GM12874 (cell line): ENCODE measurements around the gene ATP8A2.

Source experiments
- TF ChIP-seq, protein P1 (sequence below): IDR thresholded peaks from 2 replicates; pipeline ENCODE4 v1.5.1; 2011; ENCODE audit warnings: low read depth, mild to moderate bottlenecking, control low read depth, low read length, moderate library complexity; ENCODE audit not compliant: insufficient read depth

Gene ATP8A2

DNA sequence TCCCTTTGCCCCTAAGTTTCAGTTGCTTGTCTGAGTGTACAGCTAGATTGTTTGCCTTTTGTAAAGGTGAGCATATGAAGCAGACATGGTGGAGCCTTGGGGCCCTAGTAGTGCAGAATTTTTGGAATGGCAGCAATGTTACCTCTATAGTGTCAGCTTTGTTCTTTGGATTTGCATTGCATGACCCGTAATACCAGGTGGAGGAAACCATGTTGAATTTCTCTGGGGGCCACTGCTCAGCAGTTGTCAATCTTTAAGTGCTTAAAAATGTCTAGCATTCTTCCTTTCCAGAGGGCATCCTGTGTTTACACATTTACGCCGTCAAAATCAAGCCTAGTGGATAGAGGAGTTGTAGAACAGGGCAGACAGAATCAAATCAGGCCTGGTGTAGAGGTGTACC lies 303.3 kb downstream of the ATP8A2 start:
- TF ChIP-seq, protein P1, sequence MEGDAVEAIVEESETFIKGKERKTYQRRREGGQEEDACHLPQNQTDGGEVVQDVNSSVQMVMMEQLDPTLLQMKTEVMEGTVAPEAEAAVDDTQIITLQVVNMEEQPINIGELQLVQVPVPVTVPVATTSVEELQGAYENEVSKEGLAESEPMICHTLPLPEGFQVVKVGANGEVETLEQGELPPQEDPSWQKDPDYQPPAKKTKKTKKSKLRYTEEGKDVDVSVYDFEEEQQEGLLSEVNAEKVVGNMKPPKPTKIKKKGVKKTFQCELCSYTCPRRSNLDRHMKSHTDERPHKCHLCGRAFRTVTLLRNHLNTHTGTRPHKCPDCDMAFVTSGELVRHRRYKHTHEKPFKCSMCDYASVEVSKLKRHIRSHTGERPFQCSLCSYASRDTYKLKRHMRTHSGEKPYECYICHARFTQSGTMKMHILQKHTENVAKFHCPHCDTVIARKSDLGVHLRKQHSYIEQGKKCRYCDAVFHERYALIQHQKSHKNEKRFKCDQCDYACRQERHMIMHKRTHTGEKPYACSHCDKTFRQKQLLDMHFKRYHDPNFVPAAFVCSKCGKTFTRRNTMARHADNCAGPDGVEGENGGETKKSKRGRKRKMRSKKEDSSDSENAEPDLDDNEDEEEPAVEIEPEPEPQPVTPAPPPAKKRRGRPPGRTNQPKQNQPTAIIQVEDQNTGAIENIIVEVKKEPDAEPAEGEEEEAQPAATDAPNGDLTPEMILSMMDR: no peak

DNA sequence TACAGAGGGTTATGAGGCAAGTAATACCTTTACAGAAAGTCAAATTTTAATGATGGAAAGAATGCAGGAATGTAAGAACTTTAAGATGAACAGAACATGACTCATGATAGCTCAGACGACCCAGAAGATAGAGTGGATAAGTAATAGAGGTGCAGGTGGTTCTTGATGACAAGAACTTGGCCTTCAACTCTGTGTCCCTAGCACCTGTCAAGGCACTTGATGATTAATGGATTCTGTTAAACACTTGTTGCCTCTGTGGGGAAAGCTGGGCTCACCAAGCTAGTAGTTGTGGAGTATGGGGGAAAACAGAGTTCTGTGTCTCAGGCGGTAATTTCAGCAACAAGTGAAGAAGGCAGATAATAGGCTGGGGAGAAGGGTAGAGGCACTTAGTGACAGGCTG lies 306.2 kb downstream of the ATP8A2 start:
- TF ChIP-seq, protein P1: no peak

DNA sequence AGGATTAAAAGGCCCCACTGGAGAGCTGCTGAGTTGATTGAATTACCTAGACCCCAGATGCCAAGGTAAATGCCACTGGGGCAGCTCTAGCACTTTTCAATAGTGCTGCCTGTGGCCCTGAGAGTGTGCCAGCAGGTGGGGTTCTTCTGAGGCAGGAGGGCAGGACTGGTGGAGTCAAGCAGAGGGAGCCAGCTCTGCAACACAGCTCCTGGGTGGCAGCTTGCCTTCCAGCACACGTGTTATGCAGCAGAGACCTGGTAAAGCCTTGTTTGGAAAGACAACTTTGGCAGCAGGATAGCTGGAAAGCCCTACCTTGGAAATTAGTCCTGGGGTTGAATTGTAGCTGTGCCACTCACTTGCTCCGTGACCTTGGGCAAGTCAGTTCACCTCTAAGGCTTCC lies 306.6 kb downstream of the ATP8A2 start:
- TF ChIP-seq, protein P1: no peak

DNA sequence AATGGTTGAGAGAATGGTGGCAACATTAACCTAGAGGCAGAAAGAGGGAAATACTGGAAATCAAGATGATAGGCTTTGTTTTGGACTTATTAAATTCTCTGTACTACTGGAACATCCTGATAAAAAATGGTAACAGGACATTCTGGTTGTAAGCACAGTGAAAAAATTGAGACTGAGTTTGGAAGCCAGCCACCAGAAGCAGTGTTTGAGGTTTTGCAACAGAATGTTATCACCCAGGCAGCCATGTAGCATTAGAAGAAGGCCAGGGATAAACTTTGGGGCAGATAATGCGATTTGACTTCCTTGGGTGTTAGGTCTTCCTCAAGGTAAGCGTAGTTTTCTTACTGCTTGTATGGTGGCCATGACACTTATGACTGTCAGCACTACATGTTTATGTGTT lies 307.4 kb downstream of the ATP8A2 start:
- TF ChIP-seq, protein P1: no peak

DNA sequence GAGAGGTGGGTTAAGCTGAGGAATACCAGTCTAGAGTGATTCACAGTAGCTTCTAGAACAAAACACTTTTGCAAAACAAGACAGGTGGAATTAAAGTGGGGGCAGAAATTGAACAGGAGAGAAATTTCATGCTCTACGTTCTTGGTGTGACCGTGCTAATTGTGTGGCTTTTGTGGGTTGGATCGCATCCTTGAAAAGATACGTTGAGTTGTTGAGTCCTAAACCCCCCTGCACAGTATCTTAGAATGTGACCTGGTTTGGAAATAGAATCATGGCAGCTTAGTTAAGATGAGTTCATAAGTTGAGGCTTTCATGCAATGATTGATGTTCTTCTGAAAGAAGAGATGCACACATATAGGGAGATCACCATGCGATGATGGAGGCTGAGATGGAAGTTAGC lies 308.2 kb downstream of the ATP8A2 start:
- TF ChIP-seq, protein P1: no peak

DNA sequence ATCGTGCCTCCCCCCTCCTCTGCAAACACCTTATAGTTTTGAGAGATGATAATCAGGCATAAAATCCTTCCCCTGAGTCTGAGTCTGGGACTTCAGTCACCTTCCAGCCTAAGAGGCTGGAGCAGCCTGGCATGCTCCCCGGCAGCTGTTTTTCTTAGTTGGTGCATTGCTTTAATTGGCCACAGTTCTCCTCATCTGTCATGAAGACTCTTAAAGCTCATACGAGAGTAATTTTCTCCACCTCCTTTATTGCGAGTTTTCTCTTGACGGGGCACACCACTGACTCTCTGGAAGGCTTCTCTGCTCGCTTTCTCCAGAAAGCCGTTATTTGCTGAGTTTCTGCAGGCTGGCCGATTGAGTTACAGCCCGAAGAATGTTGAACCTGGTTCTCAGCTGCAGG lies 310.5 kb downstream of the ATP8A2 start:
- TF ChIP-seq, protein P1: no peak

DNA sequence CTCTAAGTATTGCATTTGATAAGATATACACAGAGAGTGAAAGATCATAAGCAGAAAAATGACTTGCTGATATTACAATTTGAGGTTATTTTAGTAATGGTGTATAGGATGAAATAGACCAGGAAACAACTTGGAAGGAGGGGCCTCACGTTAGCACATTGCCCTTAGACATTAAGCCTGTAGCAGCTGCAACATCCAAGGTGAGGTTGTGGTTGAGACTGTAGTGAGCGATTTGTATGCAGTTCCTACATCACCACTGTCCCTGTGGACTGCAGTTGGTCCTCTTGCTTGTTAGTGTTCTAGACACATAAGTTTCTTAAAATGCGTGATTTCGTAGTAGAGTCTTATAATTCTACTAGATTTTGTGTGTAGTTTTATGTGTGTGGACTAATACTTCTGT lies 311.3 kb downstream of the ATP8A2 start:
- TF ChIP-seq, protein P1: no peak

DNA sequence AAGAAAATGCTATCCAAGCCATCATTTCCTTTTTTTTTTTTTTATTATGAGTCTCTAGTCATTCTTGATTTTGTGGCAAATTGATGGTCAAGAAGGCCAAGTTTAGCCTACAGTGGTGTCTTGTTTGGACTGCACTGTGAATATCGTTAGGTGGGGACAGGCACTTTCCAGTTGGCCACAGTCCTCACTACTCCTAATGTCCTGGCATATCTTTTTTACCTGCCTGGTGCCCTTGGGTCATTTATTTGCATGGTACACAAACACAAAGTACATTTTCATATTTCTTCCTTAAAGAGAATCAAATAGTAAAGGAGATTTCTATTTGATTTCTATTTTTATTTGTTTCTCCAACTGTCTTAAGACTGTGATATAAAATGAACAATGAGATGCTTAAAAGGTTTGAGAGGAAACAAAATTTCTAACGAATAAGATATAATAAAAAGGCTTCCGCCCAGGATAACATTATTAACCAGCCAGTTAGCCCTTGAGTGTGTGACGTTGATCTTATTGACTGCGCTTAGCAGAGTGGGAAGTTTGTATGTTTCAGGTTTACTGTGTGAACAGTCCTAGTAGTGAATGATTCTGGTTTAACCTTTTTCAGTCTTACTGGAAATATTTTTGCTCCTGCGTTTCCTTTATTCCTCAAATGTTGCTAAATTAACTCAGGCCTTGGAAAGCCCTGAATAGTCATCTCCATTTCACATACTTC lies 312.0 kb downstream of the ATP8A2 start:
- TF ChIP-seq, protein P1: no peak
